ENCODE data around the gene SHC1.
A peak's percentile ranks its signal among the peaks of the same experiment; 100 is the strongest.

The SHC1 gene

DNA sequence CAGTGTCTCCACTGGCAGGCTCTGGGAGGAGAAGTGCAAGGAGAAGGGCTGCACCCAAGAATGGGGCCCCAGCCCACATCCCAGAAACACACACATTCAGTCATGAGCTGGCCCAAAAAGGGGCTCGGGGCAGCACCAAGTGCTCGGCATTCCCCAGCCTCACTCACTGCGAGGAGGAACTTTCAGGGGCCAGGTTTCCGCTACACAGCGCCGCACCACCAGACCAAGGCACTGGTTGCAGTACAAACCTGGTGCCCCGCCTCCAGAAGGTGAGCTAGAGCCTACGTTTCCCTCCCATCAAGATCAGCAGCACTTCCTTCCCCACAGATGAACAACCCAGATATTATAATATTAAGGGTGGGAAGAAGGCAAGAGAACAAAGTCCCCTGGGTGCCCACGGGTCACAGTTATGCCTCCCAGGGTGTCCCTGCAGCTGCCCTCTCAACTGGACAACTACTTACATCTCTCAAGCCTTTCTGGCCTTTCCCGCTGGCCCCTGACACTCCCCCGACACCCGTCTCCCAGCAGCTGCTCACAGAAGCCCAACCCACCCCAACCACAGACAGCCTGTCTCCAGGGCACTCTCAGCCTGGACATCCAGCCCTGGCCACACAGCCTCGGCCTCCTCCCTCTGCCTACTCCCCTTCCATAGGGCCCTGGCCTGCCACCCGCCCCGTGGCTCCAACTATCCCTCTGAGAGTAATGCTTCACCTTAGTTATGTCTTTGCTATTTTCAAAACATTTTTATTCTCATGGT, 18.5 kb downstream of the SHC1 start:
- WGBS, result 80% methylated on average over 13 of the region's 15 CpGs
- peaks cover 55% of the 10 kb centered on the region for H3K79me1 ChIP-seq (replicated peaks; ENCODE audit: low read length, poor library complexity, severe bottlenecking)

DNA sequence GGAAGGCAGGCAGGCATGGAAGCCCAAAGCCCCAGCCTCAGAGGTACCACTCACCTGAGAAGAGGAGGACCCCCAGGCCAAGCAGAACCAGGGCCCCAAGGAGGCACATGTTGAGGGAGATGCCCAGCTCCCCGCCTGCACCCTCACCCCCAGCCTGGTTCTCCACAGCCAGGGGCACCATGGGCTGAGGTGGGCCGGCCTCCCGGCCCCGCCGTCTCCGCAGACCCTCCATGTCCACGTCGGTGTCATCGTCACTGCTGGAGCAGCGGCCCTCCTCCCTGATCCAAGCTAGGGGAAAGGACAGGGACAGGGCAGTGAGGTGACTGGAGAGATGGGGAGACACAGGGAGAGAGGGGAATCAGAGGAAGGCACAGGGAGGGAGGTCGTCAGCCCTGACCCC, 22.5 kb downstream of the SHC1 start:
- no peak overlapping the region for H2BK120ac ChIP-seq (ENCODE audit: low read depth, low read length)
- DNase-seq, result no peak
- H3K14ac ChIP-seq (ENCODE audit: low read length in 2 of 2), result no peak overlapping the region
- H2AFZ ChIP-seq (ENCODE audit: low read depth, low read length), result no peak overlapping the region
- H3K9ac ChIP-seq (ENCODE audit: low read length), result no peak overlapping the region
- H2BK15ac ChIP-seq (ENCODE audit: low read depth, poor library complexity, severe bottlenecking), result no peak overlapping the region
- no peak overlapping the region for H3K4me3 ChIP-seq (ENCODE audit: insufficient read depth in 1 of 2, low read depth in 1 of 2, low read length in 2 of 2)
- peaks cover 29% of the 10 kb centered on the region for H3K79me1 ChIP-seq (replicated peaks; ENCODE audit: low read length, poor library complexity, severe bottlenecking)
- no peaks in the 10 kb centered on the region for H3K27me3 ChIP-seq (ENCODE audit: control insufficient read depth in 1 of 2, insufficient read depth in 1 of 2, low read length in 2 of 2)
- no peak overlapping the region for H3K4ac ChIP-seq (ENCODE audit: low read depth in 1 of 2, low read length in 2 of 2)
- no peak overlapping the region for H2BK5ac ChIP-seq (ENCODE audit: low read depth, low read length, poor library complexity, severe bottlenecking)
- no peak overlapping the region for H4K8ac ChIP-seq (ENCODE audit: low read length)
- H3K4me1 ChIP-seq (ENCODE audit: control insufficient read depth, insufficient read depth, low read depth, low read length), result peaks cover 9% of the 10 kb centered on the region
- H3K36me3 ChIP-seq (ENCODE audit: control insufficient read depth in 1 of 2, insufficient read depth in 2 of 2, low read depth in 1 of 2, low read length in 2 of 2), result peaks cover 30 to 61% of the 10 kb centered on the region in 2 experiments
- H2BK12ac ChIP-seq (ENCODE audit: low read length in 2 of 2), result no peak overlapping the region
- H4K91ac ChIP-seq (ENCODE audit: low read length), result no peak overlapping the region
- no peak overlapping the region for H2AK5ac ChIP-seq (ENCODE audit: low read length, severe bottlenecking)
- 92% methylated on average over 11 of the region's 11 CpGs for WGBS
- no peak overlapping the region for H3K27ac ChIP-seq (ENCODE audit: low read length, poor library complexity, severe bottlenecking)
- no peaks in the 10 kb centered on the region for H3K9me3 ChIP-seq (ENCODE audit: control insufficient read depth, low read length)
- no peak overlapping the region for H3K4me2 ChIP-seq (ENCODE audit: low read length, poor library complexity, severe bottlenecking)
- H3K23ac ChIP-seq (ENCODE audit: low read length in 2 of 2), result no peak overlapping the region
- H3K18ac ChIP-seq (ENCODE audit: low read depth in 1 of 2, low read length in 2 of 2), result no peak overlapping the region

More for the DNA sequence above, 18.5 kb downstream of the SHC1 start:
- Histone ChIP-seq H2AFZ (ENCODE audit: low read depth, low read length) (no peak overlapping the region), H2BK5ac (ENCODE audit: low read depth, low read length, poor library complexity, severe bottlenecking) (no peak overlapping the region), H2BK12ac (ENCODE audit: low read length in 2 of 2) (no peak overlapping the region), H3K4ac (ENCODE audit: low read depth in 1 of 2, low read length in 2 of 2) (no peak overlapping the region), H3K23ac (ENCODE audit: low read length in 2 of 2) (no peak overlapping the region), H3K36me3 (ENCODE audit: control insufficient read depth in 1 of 2, insufficient read depth in 2 of 2, low read depth in 1 of 2, low read length in 2 of 2) (peaks cover 18 to 34% of the 10 kb centered on the region in 2 experiments), H2BK15ac (ENCODE audit: low read depth, poor library complexity, severe bottlenecking) (peak overlapping the region; percentile 54), H3K9ac (ENCODE audit: low read length) (no peak overlapping the region), H4K91ac (ENCODE audit: low read length) (no peak overlapping the region), H2AK5ac (ENCODE audit: low read length, severe bottlenecking) (no peak overlapping the region), H3K4me3 (ENCODE audit: insufficient read depth in 1 of 2, low read depth in 1 of 2, low read length in 2 of 2) (no peak overlapping the region), H3K4me1 (ENCODE audit: control insufficient read depth, insufficient read depth, low read depth, low read length) (peaks cover 25% of the 10 kb centered on the region), H2BK120ac (ENCODE audit: low read depth, low read length) (no peak overlapping the region), H4K8ac (ENCODE audit: low read length) (no peak overlapping the region), H3K9me3 (ENCODE audit: control insufficient read depth, low read length) (no peaks in the 10 kb centered on the region), H3K14ac (ENCODE audit: low read length in 2 of 2) (no peak overlapping the region), H3K4me2 (ENCODE audit: low read length, poor library complexity, severe bottlenecking) (no peak overlapping the region), H3K27me3 (ENCODE audit: control insufficient read depth in 1 of 2, insufficient read depth in 1 of 2, low read length in 2 of 2) (no peaks in the 10 kb centered on the region), H3K27ac (ENCODE audit: low read length, poor library complexity, severe bottlenecking) (no peak overlapping the region), H3K18ac (ENCODE audit: low read depth in 1 of 2, low read length in 2 of 2) (no peak overlapping the region)
- DNase-seq, result no peak

DNA sequence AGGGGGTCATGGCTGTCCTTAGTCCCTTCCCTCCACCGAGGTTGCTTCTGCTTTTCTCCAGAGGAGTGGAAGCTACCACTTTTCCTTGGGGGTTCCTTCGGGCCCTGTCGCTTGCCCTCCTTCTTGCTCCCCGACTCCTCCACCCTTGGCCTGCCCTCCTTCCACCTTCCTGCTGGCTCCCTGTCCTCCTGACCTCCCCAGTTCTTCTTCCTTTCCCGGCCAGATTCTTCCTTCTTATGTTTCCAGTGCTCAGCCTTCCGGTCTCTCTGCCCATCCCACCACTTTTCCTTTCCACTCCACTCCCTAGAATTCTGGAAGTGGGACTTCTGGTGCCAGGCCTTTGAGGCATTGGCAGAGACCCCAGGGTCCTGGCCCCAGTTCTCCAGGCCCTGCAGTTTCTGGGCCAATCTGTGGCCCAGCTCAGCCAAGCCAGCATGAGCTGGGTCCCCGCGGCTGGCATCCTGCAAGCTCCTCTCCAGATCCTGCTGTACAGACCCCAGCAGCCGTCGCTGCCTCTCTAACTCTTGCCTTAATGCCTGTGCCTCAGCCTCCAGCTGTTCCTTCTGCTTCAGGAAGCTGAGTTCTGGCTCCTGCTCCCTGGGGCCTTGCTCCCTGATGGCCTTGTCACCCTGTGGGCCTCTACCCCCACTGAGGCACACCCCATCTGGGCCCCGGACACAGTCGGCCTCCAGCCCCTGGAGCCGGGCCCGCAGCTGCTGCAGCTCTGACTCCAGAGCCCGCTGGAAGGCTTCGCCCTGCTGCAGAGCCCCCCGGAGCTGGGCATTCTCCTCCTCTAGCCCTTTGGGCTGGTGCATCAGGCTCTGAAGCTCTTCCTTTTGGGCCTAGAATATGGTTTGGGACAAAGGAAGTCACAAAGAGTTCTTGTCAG, 24.3 kb downstream of the SHC1 start:
- Histone ChIP-seq H2BK120ac (ENCODE audit: low read depth, low read length) (no peak overlapping the region), H3K4me2 (ENCODE audit: low read length, poor library complexity, severe bottlenecking) (no peak overlapping the region), H2AFZ (ENCODE audit: low read depth, low read length) (no peak overlapping the region), H3K4ac (ENCODE audit: low read depth in 1 of 2, low read length in 2 of 2) (no peak overlapping the region), H4K8ac (ENCODE audit: low read length) (no peak overlapping the region), H3K27ac (ENCODE audit: low read length, poor library complexity, severe bottlenecking) (no peak overlapping the region), H2AK5ac (ENCODE audit: low read length, severe bottlenecking) (no peak overlapping the region), H3K18ac (ENCODE audit: low read depth in 1 of 2, low read length in 2 of 2) (no peak overlapping the region), H3K9me3 (ENCODE audit: control insufficient read depth, low read length) (no peaks in the 10 kb centered on the region), H2BK12ac (ENCODE audit: low read length in 2 of 2) (no peak overlapping the region), H3K9ac (ENCODE audit: low read length) (no peak overlapping the region), H3K27me3 (ENCODE audit: control insufficient read depth in 1 of 2, insufficient read depth in 1 of 2, low read length in 2 of 2) (no peaks in the 10 kb centered on the region), H2BK15ac (ENCODE audit: low read depth, poor library complexity, severe bottlenecking) (no peak overlapping the region), H3K36me3 (ENCODE audit: control insufficient read depth in 1 of 2, insufficient read depth in 2 of 2, low read depth in 1 of 2, low read length in 2 of 2) (peaks cover 29 to 64% of the 10 kb centered on the region in 2 experiments), H3K4me3 (ENCODE audit: insufficient read depth in 1 of 2, low read depth in 1 of 2, low read length in 2 of 2) (no peak overlapping the region), H3K14ac (ENCODE audit: low read length in 2 of 2) (no peak overlapping the region), H3K79me1 (replicated peaks; ENCODE audit: low read length, poor library complexity, severe bottlenecking) (peaks cover 12% of the 10 kb centered on the region), H3K4me1 (ENCODE audit: control insufficient read depth, insufficient read depth, low read depth, low read length) (peaks cover 13% of the 10 kb centered on the region), H3K23ac (ENCODE audit: low read length in 2 of 2) (no peak overlapping the region), H2BK5ac (ENCODE audit: low read depth, low read length, poor library complexity, severe bottlenecking) (no peak overlapping the region), H4K91ac (ENCODE audit: low read length) (no peak overlapping the region)
- 94% methylated on average over 17 of the region's 17 CpGs for WGBS
- no peak for DNase-seq

Data from mesenchymal stem cell (in vitro differentiated cells and primary cell).